SK-N-MC (cell line): ENCODE results near the gene TRAPPC3.
A peak's percentile ranks its signal among the peaks of the same experiment; 100 is the strongest.

Experiments used
- DNase-seq: peaks from one replicate; pipeline ENCODE4 v3.0.0-alpha.2; 2011; ENCODE audit warnings: low read depth, low spot score
- H3K27ac ChIP-seq: fragments of 200-600 bp; sonication (generic); 2 replicates; pipeline ENCODE4 v1.5.1; 2016; ENCODE audit warnings: mixed run types
- H3K36me3 ChIP-seq: fragments of 200-600 bp; sonication (generic); 2 replicates; pipeline ENCODE4 v1.6.1; 2017; ENCODE audit warnings: antibody characterized with exemption, low read length, mixed read lengths; ENCODE audit not compliant: insufficient read depth
- H3K4me3 ChIP-seq: fragments of 200-600 bp; sonication (generic); 2 replicates; pipeline ENCODE4 v1.5.1; 2016
- H3K9ac ChIP-seq: fragments of 200-600 bp; sonication (generic); 2 replicates; pipeline ENCODE4 v1.8.0; 2017; ENCODE audit warnings: mixed run types, mixed read lengths; ENCODE audit not compliant: insufficient read length
- H3K9me3 ChIP-seq: fragments of 200-600 bp; sonication (generic); 2 replicates; pipeline ENCODE4 v1.6.1; 2017; ENCODE audit warnings: low read depth, mild to moderate bottlenecking, antibody characterized with exemption, low read length, moderate library complexity, mixed read lengths
- EZH2 ChIP-seq: fragments of 200-600 bp; sonication (generic); IDR thresholded peaks from one replicate; pipeline ENCODE4 v1.6.1; 2017; ENCODE audit warnings: antibody characterized with exemption
- FOXP2 ChIP-seq: optimal IDR thresholded peaks from 2 replicates; pipeline ENCODE3; 2011; ENCODE audit warnings: mild to moderate bottlenecking, moderate library complexity; ENCODE audit not compliant: insufficient read depth; ENCODE audit errors: extremely low read length, control extremely low read depth
- POLR2AphosphoS5 ChIP-seq: IDR thresholded peaks from 2 replicates; pipeline ENCODE4 v1.6.1; 2012; ENCODE audit warnings: mild to moderate bottlenecking, low read depth, low read length, borderline replicate concordance

The TRAPPC3 gene

DNA sequence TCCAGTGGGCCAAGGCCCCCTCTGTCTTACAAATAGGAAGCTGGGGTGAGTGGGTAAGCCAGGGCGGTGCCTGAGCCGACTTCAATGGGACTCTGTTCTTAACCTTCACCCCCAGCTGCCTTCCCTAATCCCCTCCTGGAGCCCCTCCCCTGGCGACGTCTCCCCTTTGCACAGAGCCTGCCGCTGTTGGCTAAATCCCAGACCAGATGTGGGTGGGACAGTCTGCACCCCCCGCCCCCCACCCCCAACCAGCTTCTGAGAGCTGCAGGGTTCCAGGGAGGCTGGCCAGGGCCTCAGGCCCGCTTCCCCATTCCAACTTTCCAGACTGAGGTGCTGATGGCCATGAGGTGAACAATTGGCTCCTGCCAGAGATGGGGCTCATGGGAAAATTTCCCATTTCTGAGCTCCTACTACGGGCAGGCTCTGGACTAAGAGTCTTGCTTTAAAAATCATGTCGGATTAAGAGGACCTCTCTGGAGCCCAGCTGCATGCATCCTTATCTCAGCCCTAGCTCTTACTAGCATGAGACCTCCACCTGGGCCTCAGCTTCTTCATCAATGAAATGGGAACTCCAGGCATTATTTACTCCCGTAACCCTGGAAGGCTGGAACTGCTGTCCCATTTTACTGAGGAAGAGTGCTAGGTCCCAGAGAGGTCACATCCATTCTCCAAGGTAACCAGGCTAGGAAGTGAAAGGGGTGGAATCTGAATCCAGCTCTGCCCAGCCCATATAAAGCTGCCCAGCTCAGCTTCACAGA lies 30.7 kb downstream of the TRAPPC3 start:
- DNase-seq: no peak
- H3K36me3 ChIP-seq: no peaks in the 10 kb centered on the region
- no peak for TF ChIP-seq FOXP2
- no peak for TF ChIP-seq POLR2AphosphoS5
- no peak for TF ChIP-seq EZH2
- no peak overlapping the region for H3K9ac ChIP-seq
- no peak overlapping the region for H3K27ac ChIP-seq
- no peaks in the 10 kb centered on the region for H3K9me3 ChIP-seq
- no peak overlapping the region for H3K4me3 ChIP-seq

DNA sequence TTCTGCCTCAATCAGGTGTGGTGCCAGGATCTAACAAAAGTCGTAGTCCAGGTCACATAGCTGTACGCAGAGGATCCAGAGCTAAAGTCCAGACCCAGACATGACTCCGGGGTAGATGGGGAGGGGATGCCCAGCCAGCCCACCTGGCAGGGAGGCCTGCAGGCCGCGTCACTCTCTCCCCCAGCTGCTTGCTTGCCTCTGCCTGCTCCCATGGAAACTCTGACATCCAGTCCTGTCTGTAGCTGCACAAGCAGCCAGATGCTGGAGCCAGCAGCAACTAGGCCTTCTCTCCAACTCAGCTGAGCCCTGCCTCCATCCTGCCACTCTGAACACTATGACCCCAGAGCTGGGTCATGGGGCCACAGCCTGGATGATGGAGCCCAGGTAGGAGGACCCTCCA lies 32.4 kb downstream of the TRAPPC3 start:
- Histone ChIP-seq H3K9me3 (no peaks in the 10 kb centered on the region), H3K4me3 (no peak overlapping the region), H3K9ac (no peak overlapping the region), H3K27ac (no peak overlapping the region), H3K36me3 (no peaks in the 10 kb centered on the region)
- DNase-seq: no peak
- TF ChIP-seq FOXP2: no peak
- TF ChIP-seq EZH2: no peak
- TF ChIP-seq POLR2AphosphoS5: no peak

DNA sequence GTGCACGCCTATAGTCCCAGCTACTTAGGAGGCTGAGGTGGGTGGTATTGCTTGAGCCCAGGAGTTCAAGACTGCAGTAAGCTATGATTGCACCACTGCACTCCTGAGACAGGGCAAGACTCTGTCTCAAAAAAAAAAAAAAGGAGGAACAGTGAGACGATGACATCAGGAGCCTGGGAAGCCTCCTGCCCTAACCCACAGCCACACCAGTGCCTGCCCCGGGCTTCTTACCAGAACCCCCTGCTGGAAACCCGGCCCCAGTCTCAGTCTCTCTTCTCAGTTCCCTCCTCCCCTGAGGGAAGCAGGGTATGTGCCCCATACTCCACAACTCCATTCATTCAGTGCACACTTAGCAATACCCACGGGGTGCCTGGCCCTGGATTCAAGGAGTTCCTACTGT lies 33.4 kb downstream of the TRAPPC3 start:
- TF ChIP-seq FOXP2: no peak
- no peak for TF ChIP-seq POLR2AphosphoS5
- TF ChIP-seq EZH2: no peak
- H3K27ac ChIP-seq: no peak overlapping the region
- H3K9me3 ChIP-seq: no peaks in the 10 kb centered on the region
- H3K9ac ChIP-seq: no peak overlapping the region
- H3K4me3 ChIP-seq: no peak overlapping the region
- no peak for DNase-seq
- H3K36me3 ChIP-seq: no peaks in the 10 kb centered on the region

DNA sequence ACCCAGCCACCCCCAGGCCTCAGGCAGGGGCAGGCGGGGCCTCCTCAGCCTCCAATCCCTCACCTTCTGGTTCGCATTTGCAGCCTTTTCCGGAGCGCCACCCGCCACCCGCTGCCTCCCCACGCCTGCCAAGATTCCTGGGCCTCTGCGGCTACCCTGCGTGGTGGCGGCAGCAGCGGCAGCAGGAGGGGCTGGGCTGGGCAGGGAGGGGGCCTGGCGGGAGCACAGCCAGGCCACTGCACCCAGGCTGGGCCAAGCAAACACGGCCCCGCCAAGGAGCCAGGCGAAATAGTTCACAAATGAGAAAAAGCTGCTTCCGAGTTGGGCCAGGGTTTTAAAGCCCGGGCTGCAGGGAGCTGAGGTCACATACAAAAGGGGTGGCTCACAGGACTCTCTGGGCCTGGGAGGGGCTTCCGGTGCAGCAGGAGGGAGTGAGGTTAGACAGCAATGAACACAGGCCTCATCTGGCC lies 34.1 kb downstream of the TRAPPC3 start:
- Histone ChIP-seq H3K27ac (0 out of 2 replicates have a peak overlapping the region, but pooled peaks have one; percentile 34), H3K9me3 (no peaks in the 10 kb centered on the region), H3K4me3 (no peak overlapping the region), H3K36me3 (no peaks in the 10 kb centered on the region), H3K9ac (peak overlapping the region; percentile 7)
- no peak for TF ChIP-seq POLR2AphosphoS5
- no peak for TF ChIP-seq EZH2
- no peak for TF ChIP-seq FOXP2
- no peak for DNase-seq

DNA sequence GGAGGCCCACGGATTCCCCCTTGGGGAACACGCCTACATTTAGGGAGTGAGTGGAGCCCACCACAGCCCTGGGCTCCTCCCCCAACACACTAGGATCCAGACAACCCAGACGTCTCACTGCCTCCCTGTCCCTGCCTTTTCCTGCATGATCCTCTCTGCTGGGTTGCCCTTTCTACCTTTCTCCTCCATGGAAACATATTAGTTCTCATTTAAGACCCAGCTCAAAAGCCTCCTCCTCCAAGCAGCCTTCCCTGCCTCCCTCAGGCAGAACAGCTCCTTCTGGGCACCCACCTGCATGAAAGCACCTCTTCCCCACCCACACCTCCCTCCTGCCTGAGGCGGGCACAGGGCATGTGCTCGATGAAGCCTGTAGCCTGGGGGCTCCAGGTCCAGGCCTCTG lies 34.9 kb downstream of the TRAPPC3 start:
- no peaks in the 10 kb centered on the region for H3K9me3 ChIP-seq
- H3K9ac ChIP-seq: no peak overlapping the region
- H3K27ac ChIP-seq: no peak overlapping the region
- DNase-seq: no peak
- no peak overlapping the region for H3K4me3 ChIP-seq
- no peaks in the 10 kb centered on the region for H3K36me3 ChIP-seq
- TF ChIP-seq EZH2 (no peak), FOXP2 (no peak), POLR2AphosphoS5 (no peak)

DNA sequence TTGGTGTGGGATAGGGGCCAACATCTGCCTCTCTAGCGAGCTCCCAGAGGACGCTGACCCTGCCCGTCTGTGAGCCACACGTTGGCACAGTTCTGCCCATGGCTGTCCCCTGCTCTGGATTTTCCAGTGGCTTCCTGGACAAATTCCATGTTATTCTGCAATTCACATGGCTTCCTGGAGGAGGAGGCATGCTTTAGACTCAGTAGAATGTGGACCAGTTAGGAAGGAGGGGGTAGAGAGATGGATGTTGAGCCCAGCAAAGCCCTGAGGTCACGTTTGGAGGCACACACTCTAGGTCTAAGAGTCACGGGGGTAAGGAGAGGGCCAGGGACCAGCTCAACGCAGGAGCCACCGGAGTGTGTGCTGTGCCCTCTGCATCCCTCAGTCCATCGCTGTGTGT lies 36.5 kb downstream of the TRAPPC3 start:
- no peak for TF ChIP-seq POLR2AphosphoS5
- TF ChIP-seq EZH2: no peak
- no peak for TF ChIP-seq FOXP2
- H3K27ac ChIP-seq: no peak overlapping the region
- no peaks in the 10 kb centered on the region for H3K9me3 ChIP-seq
- H3K36me3 ChIP-seq: no peaks in the 10 kb centered on the region
- H3K9ac ChIP-seq: no peak overlapping the region
- H3K4me3 ChIP-seq: no peak overlapping the region
- DNase-seq: no peak

DNA sequence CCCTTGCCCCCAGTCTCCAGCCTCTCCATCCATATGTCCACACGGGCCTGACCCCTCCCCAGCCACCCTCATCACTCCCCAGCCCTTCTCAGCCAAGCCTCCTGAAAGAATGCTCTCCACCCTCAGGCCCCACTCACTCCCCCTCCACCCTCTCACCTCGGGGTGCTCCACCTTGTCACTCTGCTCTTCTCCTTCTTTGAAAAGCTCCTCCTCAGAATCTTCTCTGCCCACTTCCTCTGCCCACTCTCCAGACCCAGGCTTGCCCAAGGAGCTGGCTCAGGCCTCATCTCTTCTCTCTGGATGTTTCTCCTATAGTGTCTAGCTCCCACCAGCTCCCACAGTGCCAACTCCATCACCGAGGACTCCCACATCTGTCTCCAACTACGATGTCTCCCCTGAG lies 38.1 kb downstream of the TRAPPC3 start:
- TF ChIP-seq FOXP2 (no peak), POLR2AphosphoS5 (no peak), EZH2 (no peak)
- H3K9me3 ChIP-seq: no peaks in the 10 kb centered on the region
- H3K4me3 ChIP-seq: no peak overlapping the region
- no peak for DNase-seq
- no peak overlapping the region for H3K9ac ChIP-seq
- H3K36me3 ChIP-seq: no peaks in the 10 kb centered on the region
- no peak overlapping the region for H3K27ac ChIP-seq

DNA sequence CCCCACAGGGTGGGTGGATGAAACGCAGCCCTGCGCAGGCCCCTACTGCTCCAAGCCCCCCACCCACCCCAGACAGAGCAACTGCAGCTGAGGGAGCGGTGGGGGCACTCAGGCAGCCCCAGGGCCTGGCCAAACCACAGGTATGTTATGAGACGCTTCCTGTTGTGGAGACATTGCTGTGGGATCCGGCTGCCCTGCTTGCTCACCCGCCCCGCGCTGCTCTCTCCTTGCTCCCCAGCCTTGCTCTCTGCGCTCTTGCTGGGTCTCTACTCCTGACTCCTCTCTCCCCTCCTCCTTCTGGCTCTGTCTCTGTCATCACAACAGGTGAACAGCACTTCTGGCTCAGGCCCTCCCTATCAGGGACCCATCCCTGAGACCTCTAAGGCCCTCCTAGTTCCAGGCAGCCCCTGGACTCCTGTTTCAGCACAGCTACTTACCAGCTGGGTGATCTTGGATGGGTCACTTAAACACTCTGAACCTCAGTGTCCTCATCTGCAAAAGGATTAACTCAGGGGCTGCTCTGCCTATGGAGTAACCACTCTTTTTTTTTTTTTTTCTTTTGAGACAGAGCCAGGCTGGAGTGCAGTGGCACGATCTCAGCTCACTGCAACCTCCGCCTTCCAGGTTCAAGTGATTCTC lies 40.1 kb downstream of the TRAPPC3 start:
- DNase-seq: no peak
- Histone ChIP-seq H3K27ac (peak overlapping the region; percentile 51), H3K36me3 (no peaks in the 10 kb centered on the region), H3K9ac (no peak overlapping the region), H3K9me3 (no peaks in the 10 kb centered on the region), H3K4me3 (peak overlapping the region; percentile 51)
- TF ChIP-seq EZH2 (no peak), FOXP2 (no peak), POLR2AphosphoS5 (no peak)
